Adrenal gland (tissue), 12 donors: ENCODE measurements around the gene TOPAZ1. TPM values are rescaled to one million over a fixed set of nuclear protein-coding genes. Genes with fewer than 3 reads are reported as not detected.

Experiments used
- DNase-seq, 7 donors: peaks; one replicate each; pipeline ENCODE4 v3.0.0-alpha.2; 2019 to 2020
- H3K27ac ChIP-seq, 5 donors: fragments of 200-600 bp; sonication (generic) in 4 of 5; 1 replicate in 3 of 5; 2 replicates in 2 of 5; pipeline versions ENCODE4 v1.5.1 to v1.8.0; 2016 to 2020; ENCODE audit warnings: mild to moderate bottlenecking in 1 of 5
- H3K27me3 ChIP-seq: fragments of 200-600 bp; 2 replicates; pipeline ENCODE4 v1.8.0; 2021
- H3K36me3 ChIP-seq, 2 donors: fragments of 200-600 bp; replicated peaks in 1 of 2; 1 replicate in 1 of 2; 2 replicates in 1 of 2; pipeline versions ENCODE4 v1.5.1 to v1.8.0; 2018 to 2022
- H3K4me1 ChIP-seq, 2 donors: fragments of 200-600 bp; replicated peaks in 1 of 2; 1 replicate in 1 of 2; 2 replicates in 1 of 2; pipeline versions ENCODE4 v1.5.1 to v1.8.0; 2018 to 2021
- H3K4me3 ChIP-seq, 4 donors: fragments of 200-600 bp; sonication (generic) in 3 of 4; one replicate each; pipeline ENCODE4 v1.5.1; 2016 to 2018
- H3K9me3 ChIP-seq, 3 donors: fragments of 200-600 bp; sonication (generic) in 1 of 3; replicated peaks in 1 of 3; 1 replicate in 2 of 3; 2 replicates in 1 of 3; pipeline versions ENCODE4 v1.5.1 to v1.8.0; 2016 to 2021
- POLR2A ChIP-seq, 2 donors: fragments of 450-650 bp; IDR thresholded peaks; one replicate each; pipeline ENCODE4 v1.6.1; 2017; ENCODE audit warnings: antibody characterized with exemption in 2 of 2, mild to moderate bottlenecking in 2 of 2, moderate library complexity in 1 of 2
- WGBS, 4 donors: extraction: QIAGEN DNeasy Blood & Tissue Kit in 2 of 4; methylation state at CpG; one replicate each; pipeline versions ENCODE4 v1.1.5 to v1.1.7; 2013 to 2017; 5-methylcytosine and 5-hydroxymethylcytosine counted together
- intact Hi-C, 2 donors: fragments of 100-400 bp; cut with DNase I; formaldehyde crosslinking; loops; one replicate each; pipeline versions ENCODE4 v1.14.1 to v1.15.0; 2022 to 2023
- polyA plus RNA-seq, 3 donors: library from polyadenylated mRNA; stranded (reverse); fragments of 200-250 nt in 2 of 3; fragments of 350-450 nt in 1 of 3; fragmentation: Illumina TruSeq in 1 of 3; extraction: RNeasy Lipid Tissue Mini Kit (QIAGEN cat#74804) in 1 of 3; gene quantifications; one replicate each; pipeline ENCODE4 v1.2.3, GENCODE V29; 2013 to 2014
- total RNA-seq, 9 donors: library from RNA; depleted of rRNA in 4 of 9; stranded (reverse); fragments of >200 nt in 4 of 9; fragments of 120-200 nt in 1 of 9; fragmentation: NEBNext Ultra II Directional in 1 of 9; extraction: Animal tissue kit (Norgen Biotek cat#: 25700) in 1 of 9; gene quantifications; one replicate each; pipeline versions ENCODE4 v1.1.0 to v1.2.4, GENCODE V29; 2013 to 2023
- TF ChIP-seq, protein P1 (sequence below), 6 experiments: fragments of 450-650 bp in 4 of 6; fragments of 200-600 bp in 2 of 6; sonication (generic) in 1 of 6; IDR thresholded peaks; 1 replicate in 5 of 6; 2 replicates in 1 of 6; pipeline versions ENCODE4 v1.5.1 to v1.8.0; 2016 to 2021; ENCODE audit warnings: antibody characterized with exemption in 6 of 6, mild to moderate bottlenecking in 2 of 6, moderate library complexity in 1 of 6
- donor health status: healthy with polysubstance abuse.
- donor health status: Bipolar disorder and iron deficiency.
- donor health status: DM: yes; HTN: yes; CAD: no.
- donor health status: DM: no; HTN: no; CAD: no.
- donor health status: DM: no; HTN: no; CAD: no.
- donor health status: DM: yes; HTN: yes; CAD: no.

The TOPAZ1 gene
- total and polyA plus RNA-seq, 12 donors = not detected

DNA sequence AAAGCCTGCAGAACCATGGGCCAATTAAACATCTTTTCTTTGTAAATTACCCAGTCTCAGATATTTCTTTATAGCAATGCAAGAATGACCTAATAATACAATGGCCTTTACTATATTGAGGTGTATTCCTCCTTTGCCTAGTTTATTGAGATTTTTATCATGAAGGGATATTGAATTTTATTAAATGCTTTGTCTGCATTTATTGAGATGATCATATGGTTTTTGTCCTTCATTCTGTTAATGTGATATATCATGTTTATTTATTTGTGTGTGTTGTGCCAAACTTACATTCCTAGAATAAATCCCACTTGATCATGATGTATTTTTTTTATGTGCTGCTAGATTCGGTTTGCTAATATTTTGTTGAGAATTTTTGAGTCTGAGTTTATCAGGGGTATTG, 36.2 kb downstream of the TOPAZ1 start:
- WGBS, 4 donors = 43 to 75% (median 55%) methylated on average over 1 of the region's 1 CpG
- no peak for DNase-seq
- intact Hi-C loops = no loop called here
- no peaks in the 10 kb centered on the region for H3K27me3 ChIP-seq
- no peak overlapping the region for H3K27ac ChIP-seq
- TF ChIP-seq, protein P1, sequence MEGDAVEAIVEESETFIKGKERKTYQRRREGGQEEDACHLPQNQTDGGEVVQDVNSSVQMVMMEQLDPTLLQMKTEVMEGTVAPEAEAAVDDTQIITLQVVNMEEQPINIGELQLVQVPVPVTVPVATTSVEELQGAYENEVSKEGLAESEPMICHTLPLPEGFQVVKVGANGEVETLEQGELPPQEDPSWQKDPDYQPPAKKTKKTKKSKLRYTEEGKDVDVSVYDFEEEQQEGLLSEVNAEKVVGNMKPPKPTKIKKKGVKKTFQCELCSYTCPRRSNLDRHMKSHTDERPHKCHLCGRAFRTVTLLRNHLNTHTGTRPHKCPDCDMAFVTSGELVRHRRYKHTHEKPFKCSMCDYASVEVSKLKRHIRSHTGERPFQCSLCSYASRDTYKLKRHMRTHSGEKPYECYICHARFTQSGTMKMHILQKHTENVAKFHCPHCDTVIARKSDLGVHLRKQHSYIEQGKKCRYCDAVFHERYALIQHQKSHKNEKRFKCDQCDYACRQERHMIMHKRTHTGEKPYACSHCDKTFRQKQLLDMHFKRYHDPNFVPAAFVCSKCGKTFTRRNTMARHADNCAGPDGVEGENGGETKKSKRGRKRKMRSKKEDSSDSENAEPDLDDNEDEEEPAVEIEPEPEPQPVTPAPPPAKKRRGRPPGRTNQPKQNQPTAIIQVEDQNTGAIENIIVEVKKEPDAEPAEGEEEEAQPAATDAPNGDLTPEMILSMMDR (IDR thresholded peaks at IDR 0.05) = no peak
- TF ChIP-seq POLR2A (IDR thresholded peaks at IDR 0.05) = no peak
- no peaks in the 10 kb centered on the region for H3K4me1 ChIP-seq
- H3K4me3 ChIP-seq = no peak overlapping the region
- H3K9me3 ChIP-seq = no peaks in the 10 kb centered on the region
- H3K36me3 ChIP-seq = no peaks in the 10 kb centered on the region

DNA sequence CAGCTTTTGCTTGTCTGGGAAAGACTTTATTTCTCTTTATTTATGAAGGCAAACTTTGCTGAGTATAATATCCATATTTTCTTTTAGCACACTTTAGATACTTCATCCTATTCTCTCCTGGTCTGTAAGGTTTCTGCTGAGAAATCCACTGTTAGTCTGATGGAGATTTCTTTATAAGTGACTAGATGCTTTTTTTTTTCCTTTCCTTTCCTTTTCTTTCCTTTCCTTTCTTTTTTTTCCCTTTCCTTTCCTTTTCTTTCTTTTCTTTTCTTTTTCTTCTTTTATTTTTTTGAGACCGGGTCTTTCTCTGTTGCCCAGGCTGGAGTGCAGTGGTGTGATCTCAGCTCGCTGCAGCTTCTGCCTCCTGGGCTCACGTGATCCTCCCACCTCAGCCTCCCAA, 38.4 kb downstream of the TOPAZ1 start:
- no peaks in the 10 kb centered on the region for H3K9me3 ChIP-seq
- no peaks in the 10 kb centered on the region for H3K27me3 ChIP-seq
- no peaks in the 10 kb centered on the region for H3K4me1 ChIP-seq
- H3K36me3 ChIP-seq = no peaks in the 10 kb centered on the region
- TF ChIP-seq, protein P1 (IDR thresholded peaks at IDR 0.05) = no peak
- TF ChIP-seq POLR2A (IDR thresholded peaks at IDR 0.05) = no peak
- no peak for DNase-seq
- intact Hi-C loops = no loop called here
- no peak overlapping the region for H3K27ac ChIP-seq
- H3K4me3 ChIP-seq = no peak overlapping the region
- WGBS, 4 donors = 87 to 96% (median 91%) methylated on average over 3 of the region's 3 CpGs

DNA sequence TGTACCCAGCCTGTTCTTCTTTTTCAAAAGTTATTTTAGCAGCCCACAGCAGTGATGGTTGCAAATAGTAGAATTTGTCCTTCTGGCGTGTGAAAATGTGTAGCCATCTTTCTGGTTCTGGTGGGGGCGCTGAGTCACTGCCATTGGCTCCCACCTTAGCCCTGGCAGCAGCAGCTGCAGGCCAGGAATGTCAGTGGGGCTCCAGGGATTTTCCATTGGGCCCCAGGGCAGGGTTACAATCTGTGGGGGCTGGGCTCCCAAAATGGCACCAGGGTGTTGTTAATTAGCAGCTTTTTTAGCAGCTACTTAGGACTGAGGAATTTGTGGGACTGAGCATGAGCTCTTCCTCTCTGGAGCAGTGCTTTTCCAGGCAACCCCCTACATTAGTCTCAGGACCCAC, 38.9 kb downstream of the TOPAZ1 start:
- no peaks in the 10 kb centered on the region for H3K9me3 ChIP-seq
- 78 to 93% (median 82%) methylated on average over 2 of the region's 2 CpGs for WGBS, 4 donors
- no peak overlapping the region for H3K27ac ChIP-seq
- H3K4me3 ChIP-seq = no peak overlapping the region
- H3K36me3 ChIP-seq = no peaks in the 10 kb centered on the region
- DNase-seq = no peak
- no peaks in the 10 kb centered on the region for H3K4me1 ChIP-seq
- intact Hi-C loops = no loop called here
- no peaks in the 10 kb centered on the region for H3K27me3 ChIP-seq
- TF ChIP-seq, protein P1 (IDR thresholded peaks at IDR 0.05) = no peak
- no peak for TF ChIP-seq POLR2A (IDR thresholded peaks at IDR 0.05)

DNA sequence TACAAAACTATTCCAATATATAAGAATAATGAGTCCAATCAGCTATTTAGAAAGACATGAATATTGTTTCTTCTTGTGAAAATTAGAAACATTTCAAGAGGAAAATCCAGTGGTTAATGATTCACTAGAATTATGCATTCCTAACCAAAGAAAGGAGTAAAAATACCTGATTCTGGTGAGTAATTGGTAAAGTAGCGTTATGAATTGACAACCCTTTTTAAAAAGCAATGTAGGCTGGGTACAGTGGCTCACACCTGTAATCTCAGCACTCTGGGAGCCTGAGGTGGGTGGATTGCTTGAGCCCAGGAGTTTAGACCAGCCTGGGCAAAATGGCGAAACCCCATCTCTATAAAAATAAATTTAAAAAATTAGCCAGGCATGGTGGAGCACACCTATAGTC, 43.3 kb downstream of the TOPAZ1 start:
- H3K27ac ChIP-seq = no peak overlapping the region
- no peaks in the 10 kb centered on the region for H3K9me3 ChIP-seq
- no peaks in the 10 kb centered on the region for H3K36me3 ChIP-seq
- no peaks in the 10 kb centered on the region for H3K27me3 ChIP-seq
- no peak for DNase-seq
- intact Hi-C loops = no loop called here
- no peak overlapping the region for H3K4me3 ChIP-seq
- TF ChIP-seq POLR2A (IDR thresholded peaks at IDR 0.05) = no peak
- TF ChIP-seq, protein P1 (IDR thresholded peaks at IDR 0.05) = no peak
- no peaks in the 10 kb centered on the region for H3K4me1 ChIP-seq
- WGBS, 4 donors = 88 to 98% (median 93%) methylated on average over 2 of the region's 2 CpGs
